ENCODE measurements around the gene ASB14. TPM values are rescaled to one million over a fixed set of nuclear protein-coding genes. Genes with fewer than 3 reads are reported as not detected.
A peak's percentile ranks its signal among the peaks of the same experiment; 100 is the strongest.

The ASB14 gene
- total and polyA plus RNA-seq, 2 experiments from 2014 or later: 0.34 TPM; not detected in 1

DNA sequence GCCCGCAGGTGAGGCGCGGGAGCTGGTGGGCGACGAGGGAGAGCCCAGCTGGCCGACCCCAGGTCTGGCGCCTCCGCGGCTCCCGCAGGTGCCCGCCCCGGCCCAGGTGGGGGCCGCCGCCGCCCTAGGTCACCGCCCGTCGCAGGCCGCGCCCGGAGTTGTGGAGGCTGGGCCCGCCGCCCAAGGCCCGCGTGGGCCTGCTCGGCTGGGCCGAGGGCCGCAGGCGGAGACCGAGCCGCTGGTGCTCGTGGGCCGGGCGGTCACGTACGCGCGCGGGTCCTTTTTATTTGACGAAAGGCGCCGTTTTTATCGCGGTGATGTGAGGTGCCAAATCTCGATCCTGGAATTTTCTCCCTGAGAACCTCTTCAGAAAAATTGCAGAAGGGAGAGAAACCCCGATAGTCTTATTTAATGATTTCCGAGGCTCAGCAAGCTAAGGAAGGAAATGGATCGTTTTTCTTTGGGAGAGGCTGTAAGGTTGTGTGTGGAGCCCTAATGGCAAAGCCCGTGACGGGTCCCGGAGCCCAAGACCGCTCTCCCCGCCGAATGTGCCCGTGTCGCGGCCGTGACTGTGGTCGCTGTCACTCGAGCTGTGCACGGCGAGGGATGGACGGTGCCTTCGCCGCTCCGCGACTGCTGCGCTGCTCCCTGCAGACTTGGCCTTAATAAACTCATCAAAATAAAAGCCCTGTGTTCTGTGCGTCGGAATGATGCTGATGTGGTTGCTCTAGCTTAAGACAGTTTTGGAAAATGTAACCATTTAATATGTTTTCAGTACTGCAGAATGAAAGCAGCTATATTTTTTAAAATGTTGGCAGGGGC lies 64.3 kb downstream of the ASB14 start:
- Histone ChIP-seq H3K9me3 (ENCODE audit: low read depth) (no peaks in the 10 kb centered on the region), H3K27ac (peak overlapping the region; percentile 63)
- TF ChIP-seq, protein P1, sequence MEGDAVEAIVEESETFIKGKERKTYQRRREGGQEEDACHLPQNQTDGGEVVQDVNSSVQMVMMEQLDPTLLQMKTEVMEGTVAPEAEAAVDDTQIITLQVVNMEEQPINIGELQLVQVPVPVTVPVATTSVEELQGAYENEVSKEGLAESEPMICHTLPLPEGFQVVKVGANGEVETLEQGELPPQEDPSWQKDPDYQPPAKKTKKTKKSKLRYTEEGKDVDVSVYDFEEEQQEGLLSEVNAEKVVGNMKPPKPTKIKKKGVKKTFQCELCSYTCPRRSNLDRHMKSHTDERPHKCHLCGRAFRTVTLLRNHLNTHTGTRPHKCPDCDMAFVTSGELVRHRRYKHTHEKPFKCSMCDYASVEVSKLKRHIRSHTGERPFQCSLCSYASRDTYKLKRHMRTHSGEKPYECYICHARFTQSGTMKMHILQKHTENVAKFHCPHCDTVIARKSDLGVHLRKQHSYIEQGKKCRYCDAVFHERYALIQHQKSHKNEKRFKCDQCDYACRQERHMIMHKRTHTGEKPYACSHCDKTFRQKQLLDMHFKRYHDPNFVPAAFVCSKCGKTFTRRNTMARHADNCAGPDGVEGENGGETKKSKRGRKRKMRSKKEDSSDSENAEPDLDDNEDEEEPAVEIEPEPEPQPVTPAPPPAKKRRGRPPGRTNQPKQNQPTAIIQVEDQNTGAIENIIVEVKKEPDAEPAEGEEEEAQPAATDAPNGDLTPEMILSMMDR (IDR thresholded peaks at IDR 0.05; ENCODE audit: low read depth, low read length): no peak

DNA sequence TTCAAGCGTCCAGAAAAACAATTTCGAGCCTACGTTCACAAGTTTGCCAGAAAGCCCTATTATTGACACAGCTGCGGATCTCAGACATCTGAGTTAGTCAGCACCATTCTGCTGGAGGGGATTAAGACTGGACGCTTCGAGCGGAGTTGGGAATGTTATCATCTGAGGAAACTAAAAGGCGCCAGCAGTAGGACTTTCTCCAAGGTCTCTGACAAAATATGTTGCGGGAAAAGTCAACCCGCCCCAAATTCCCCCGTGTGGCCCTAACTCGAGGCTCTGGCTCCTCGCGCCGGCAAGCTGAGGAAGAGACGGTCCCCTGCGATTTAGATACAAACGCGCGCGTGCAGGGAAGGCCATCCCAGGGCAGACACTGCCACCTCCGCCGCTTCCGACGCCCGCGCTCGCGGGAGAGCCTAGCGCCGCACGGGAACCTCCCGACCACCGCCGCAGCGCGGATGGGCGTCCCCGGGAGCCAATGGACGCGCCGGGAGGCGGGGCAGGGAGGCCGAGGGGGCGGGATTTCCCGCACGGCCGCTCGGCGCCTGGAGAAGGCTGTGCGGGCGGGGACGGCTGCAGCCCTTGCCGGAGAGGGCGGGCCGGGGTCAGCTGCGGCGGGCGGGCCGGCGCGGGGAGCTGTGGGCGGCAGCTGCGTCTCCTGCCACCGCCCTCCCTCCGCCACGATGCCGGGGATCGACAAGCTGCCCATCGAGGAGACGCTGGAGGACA lies 65.1 kb downstream of the ASB14 start, which contains the start of gene APPL1:
Gene APPL1 (plus strand): TSS at position 526 of the 726 bp plus-strand sequence. CDS start 155 bp downstream, at position 681.
- no peaks in the 10 kb centered on the region for H3K9me3 ChIP-seq (ENCODE audit: low read depth)
- H3K27me3 ChIP-seq: no peaks in the 10 kb centered on the region
- peak; percentile 94 to 97 for DNase-seq (ENCODE audit: low read depth in 1 of 2, low spot score in 1 of 2)
- H3K27ac ChIP-seq: peak within 1 kb of the TSS; percentile 79
- peaks cover 10% of the 10 kb centered on the region for H3K4me1 ChIP-seq (ENCODE audit: low read depth)
- H3K36me3 ChIP-seq: no peaks in the 10 kb centered on the region
- TF ChIP-seq, protein P1 (IDR thresholded peaks at IDR 0.05; ENCODE audit: low read depth, low read length): no peak
- H3K4me3 ChIP-seq: peak within 1 kb of the TSS; percentile 73

More for the DNA sequence above, 64.3 kb downstream of the ASB14 start:
- Histone ChIP-seq H3K4me3 (peak overlapping the region; percentile 73), H3K4me1 (ENCODE audit: low read depth) (peaks cover 10% of the 10 kb centered on the region), H3K27me3 (no peaks in the 10 kb centered on the region), H3K36me3 (no peaks in the 10 kb centered on the region)
- peak; percentile 62 to 64 for DNase-seq (ENCODE audit: low read depth in 1 of 2, low spot score in 1 of 2)

DNA sequence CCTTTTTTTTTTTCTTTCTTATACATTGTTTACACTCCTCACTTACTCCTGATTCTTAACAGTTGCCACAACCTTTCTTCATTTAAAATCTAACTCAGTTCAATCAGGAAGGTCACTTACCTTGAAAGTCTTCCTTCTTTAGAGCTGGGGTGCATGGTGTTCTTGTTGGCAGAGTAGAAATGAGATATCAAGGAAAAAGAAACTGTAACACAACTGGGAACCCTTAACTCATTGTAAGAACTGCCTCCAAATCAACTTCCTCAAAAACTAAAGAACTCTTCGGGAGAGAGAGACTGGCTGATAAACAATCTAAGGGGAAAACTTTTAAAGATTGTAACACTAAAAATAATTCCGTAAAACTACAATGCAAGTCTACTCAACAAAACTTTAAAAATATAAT lies 66.3 kb downstream of the ASB14 start:
- Histone ChIP-seq H3K36me3 (no peaks in the 10 kb centered on the region), H3K4me1 (ENCODE audit: low read depth) (peaks cover 10% of the 10 kb centered on the region), H3K27ac (peak overlapping the region; percentile 79), H3K4me3 (no peak overlapping the region), H3K9me3 (ENCODE audit: low read depth) (no peaks in the 10 kb centered on the region), H3K27me3 (no peaks in the 10 kb centered on the region)
- TF ChIP-seq, protein P1 (IDR thresholded peaks at IDR 0.05; ENCODE audit: low read depth, low read length): no peak
- DNase-seq (ENCODE audit: low read depth in 1 of 2, low spot score in 1 of 2): no peak

DNA sequence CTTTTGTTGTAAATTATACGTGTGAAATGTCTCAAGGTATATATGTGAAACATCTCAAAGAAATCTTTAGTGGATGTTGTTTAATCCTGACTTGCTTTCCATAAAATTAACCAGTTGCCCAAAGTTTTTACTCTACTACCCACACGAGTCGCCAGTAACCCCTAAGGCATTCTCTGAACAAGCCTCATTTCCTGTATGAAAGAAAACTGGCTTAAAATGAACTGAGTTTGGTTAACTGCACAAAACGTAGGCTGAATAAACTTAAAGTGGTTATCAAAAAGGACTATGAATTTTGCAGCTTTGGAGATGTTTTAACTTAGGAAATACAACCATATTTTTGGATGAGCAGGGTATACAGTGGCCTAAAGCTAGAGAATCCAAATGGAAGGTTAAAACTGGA lies 67.6 kb downstream of the ASB14 start:
- Histone ChIP-seq H3K4me1 (ENCODE audit: low read depth) (peaks cover 10% of the 10 kb centered on the region), H3K4me3 (no peak overlapping the region), H3K9me3 (ENCODE audit: low read depth) (no peaks in the 10 kb centered on the region), H3K36me3 (no peaks in the 10 kb centered on the region), H3K27me3 (no peaks in the 10 kb centered on the region), H3K27ac (no peak overlapping the region)
- no peak for DNase-seq (ENCODE audit: low read depth in 1 of 2, low spot score in 1 of 2)
- TF ChIP-seq, protein P1 (IDR thresholded peaks at IDR 0.05; ENCODE audit: low read depth, low read length): no peak

DNA sequence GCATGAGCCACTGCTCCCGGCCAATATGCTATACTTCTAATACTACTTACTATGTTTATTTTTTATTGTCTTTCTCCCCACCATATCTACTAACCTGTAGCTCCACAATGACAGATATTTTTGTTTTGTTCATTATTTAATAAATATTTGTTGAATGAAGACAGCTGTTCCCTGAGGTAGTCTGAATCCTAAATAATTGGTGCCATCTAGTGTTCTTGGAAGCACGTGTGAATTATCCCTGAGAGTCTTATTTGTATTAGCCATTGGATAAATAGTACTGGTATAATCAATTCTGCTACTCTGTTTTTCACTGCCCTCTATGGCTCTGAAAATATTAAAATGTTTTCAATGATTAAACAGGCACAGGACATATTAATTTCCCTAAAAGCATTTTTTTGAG lies 70.6 kb downstream of the ASB14 start:
- no peaks in the 10 kb centered on the region for H3K9me3 ChIP-seq (ENCODE audit: low read depth)
- no peak overlapping the region for H3K4me3 ChIP-seq
- H3K27ac ChIP-seq: no peak overlapping the region
- TF ChIP-seq, protein P1 (IDR thresholded peaks at IDR 0.05; ENCODE audit: low read depth, low read length): peak; percentile 41
- H3K4me1 ChIP-seq (ENCODE audit: low read depth): peaks cover 7% of the 10 kb centered on the region
- no peaks in the 10 kb centered on the region for H3K36me3 ChIP-seq
- no peaks in the 10 kb centered on the region for H3K27me3 ChIP-seq
- DNase-seq (ENCODE audit: low read depth in 1 of 2, low spot score in 1 of 2): peak; percentile 27 to 58

Other genes with a start within 250 kb of the ASB14 start
- not detected in 2 replicates for gene SPATA12, start 232.0 kb downstream of the ASB14 start, total RNA-seq
- gene SPATA12, start 232.0 kb downstream of the ASB14 start, polyA plus RNA-seq: 0.91 TPM in 1 of 2 replicates, not detected in the other
- 23.1 and 110 TPM in 2 replicates for gene IL17RD, start 127.3 kb downstream of the ASB14 start, total RNA-seq
- gene IL17RD, start 127.3 kb downstream of the ASB14 start, polyA plus RNA-seq: 7.4 and 26.5 TPM in 2 replicates
- gene HESX1, start 92.7 kb downstream of the ASB14 start, total RNA-seq: 2.5 and 6.4 TPM in 2 replicates
- 7.0 and 12.2 TPM in 2 replicates for gene HESX1, start 92.7 kb downstream of the ASB14 start, polyA plus RNA-seq
- gene APPL1, start 65.0 kb downstream of the ASB14 start, total RNA-seq: 24.9 and 29.1 TPM in 2 replicates
- 46.0 and 66.5 TPM in 2 replicates for gene APPL1, start 65.0 kb downstream of the ASB14 start, polyA plus RNA-seq